HG03571 (cell line): ENCODE data around the gene TLCD3B.
"Not testable (repeated sequence)": the region's sequence is repeated elsewhere in the genome, so short reads cannot be mapped to it uniquely, and the experiment has no call there.

Experiments
- ATAC-seq: cut with Tn5 transposase; IDR thresholded peaks from one replicate; pipeline ENCODE4 v1.9.1; 2021; ENCODE audit not compliant: unreplicated experiment

The TLCD3B gene

DNA sequence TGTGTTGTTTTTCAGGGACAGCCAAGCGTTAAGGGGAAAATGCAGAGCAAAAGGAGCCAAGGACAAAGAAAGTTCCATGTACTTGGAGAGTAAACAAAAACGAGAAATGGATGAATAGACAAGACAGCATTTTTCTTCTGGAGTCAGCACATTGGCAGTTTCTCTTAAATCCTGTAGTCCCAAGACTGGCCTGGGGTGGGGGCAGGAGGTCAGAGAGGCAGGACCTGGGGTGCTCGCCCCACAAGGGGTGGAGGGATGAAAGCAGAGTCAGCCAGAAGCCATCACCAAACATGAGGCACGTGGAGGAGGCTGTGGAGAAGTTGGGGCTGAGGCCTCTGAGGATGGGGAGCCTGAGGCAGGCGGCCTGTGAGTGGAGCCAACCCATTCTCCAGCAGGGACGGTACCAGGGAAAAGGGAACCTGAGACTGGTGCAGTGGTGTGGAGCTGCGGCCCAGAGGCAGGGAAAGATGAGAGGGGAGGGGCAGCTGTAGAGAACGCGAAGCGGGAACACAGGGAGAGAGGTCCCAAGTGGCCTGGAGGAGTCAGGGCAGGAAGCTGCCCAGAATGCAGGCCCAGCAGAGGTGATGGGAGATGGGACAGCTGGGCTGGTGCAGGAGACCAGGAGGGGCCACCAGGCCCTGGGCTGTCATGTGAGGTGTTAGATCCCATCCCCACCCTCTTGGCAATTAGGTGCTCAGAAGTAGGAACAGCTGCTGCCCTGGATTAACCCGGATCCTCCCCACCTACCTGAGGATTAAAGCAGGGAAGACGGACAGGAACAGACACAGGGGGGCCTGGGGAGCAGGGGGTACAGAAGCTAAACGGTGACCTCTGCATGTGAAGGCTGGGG lies 3.3 kb downstream of the TLCD3B start:
- no peak for ATAC-seq

DNA sequence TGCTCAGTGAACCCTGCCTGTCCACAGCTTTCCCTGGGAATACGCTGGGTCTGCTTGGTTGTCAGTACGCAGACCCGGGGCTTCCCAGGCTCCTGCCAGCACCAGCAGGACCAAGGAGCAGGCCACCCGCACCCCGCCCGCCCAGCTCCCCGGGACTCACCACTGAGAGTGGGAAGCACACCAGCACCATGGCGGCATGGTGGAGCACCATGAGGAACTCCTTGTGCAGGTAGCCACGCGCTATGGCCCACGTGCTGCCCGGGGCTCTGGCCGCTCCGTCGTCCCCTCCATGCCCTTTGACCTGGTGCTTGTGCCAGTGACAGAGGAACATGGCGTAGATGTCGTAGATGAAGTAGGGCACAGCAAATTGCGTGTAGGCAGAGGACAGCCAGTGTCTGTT lies 4.6 kb downstream of the TLCD3B start:
- no peak for ATAC-seq

DNA sequence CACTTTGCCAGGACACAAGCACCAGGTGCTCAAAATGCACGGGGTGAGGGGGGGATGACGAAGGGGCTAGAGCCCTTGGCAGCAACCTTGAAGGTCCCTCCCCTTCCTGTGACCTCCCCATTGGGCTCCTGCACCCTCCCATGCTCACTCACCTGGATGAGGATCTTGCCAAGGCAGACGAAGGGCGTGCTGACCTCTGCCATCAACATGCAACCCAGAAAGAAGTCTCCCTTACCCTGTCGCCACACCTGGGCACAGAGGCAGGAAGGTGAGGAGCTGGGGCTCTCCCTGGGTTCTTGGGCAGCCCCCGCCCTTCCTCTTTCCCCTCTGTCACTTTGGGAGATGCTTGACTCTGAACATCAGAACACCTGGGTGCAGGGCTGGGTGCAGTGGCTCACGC lies 5.5 kb downstream of the TLCD3B start:
- ATAC-seq, result no peak

DNA sequence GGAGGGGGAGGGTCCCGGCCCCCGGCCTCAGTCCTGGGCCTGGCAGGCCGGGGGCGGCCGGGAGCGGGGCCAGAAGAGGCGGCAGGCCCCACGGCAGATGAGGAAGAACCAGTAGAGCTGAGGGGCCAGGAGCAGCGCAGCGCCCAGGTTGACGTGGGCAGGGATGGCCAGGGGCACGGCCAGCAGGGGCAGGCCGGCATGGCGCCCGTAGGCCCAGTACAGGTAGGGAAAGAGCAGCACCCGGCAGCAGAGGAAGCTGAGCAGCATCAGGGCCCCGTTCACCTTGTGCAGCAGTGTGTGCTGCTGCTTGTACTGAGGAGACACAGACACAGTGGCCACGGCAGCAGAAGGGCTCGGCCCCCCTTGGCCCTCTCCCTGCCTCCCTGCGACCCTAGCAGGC lies 5.9 kb downstream of the TLCD3B start:
- ATAC-seq, result no peak

DNA sequence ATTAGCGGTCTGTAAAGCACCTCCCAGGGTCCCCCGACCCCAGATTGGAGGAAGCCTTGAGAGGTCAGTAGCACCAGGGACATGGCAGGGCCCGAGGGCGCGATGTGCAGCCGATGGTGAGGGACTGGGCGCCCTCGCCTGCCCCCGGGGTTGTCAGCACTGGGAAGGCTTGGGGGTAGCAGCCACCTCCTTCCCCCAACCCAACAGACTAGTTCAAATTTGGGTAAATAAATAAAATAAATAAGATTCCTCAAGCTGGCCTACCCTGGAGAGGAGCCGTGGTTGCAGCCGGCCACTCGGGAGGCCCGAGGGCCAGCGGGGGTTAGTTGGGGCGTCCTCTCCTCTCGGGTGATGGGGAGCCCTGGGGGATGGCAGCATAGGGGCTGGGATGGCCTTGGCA lies 6.6 kb downstream of the TLCD3B start:
- no peak for ATAC-seq

DNA sequence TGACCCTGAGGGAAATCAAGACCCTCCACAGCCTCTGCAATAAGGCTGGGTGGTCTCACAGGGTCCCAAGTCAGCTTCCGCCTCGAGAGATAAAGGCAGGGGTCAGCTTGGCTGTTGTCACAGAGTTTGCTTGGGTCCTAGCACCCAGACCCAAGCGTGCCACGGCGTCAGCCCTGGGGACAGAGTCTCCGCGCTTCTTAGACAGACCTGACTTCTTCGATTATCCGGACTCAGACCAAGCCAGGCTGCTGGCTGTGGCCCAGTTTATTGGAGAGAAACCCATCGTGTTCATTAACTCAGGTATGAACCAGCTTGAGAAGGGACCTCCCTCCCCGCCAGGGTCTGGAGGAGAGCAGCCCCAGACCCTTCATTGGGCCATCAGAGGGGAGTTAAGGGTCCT lies 7.5 kb downstream of the TLCD3B start:
- no peak for ATAC-seq

DNA sequence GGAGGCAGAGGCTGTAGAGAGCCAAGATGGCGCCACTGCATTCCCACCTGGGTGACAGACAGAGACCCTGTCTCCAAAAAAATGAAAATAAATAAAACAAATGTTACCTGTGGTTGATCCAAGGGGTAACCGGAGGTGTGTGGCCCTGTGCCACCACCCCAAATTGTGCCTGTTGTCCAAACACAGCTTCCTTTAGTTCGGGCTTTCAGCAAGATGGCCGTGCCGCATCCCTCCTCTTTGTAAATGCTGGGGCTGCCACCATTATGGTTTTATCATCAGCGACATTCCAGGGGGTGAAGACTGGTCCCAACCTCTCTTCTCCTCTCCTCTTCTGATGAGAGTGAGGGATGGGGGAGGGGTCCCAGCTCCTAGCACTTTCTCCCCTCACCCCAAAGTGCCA lies 8.2 kb downstream of the TLCD3B start, which contains the start of gene C16orf92:
Gene C16orf92 (plus strand): TSS at position 312 of the 400 bp plus-strand sequence. CDS start 143 bp downstream, outside the sequence.
- no peak for ATAC-seq

DNA sequence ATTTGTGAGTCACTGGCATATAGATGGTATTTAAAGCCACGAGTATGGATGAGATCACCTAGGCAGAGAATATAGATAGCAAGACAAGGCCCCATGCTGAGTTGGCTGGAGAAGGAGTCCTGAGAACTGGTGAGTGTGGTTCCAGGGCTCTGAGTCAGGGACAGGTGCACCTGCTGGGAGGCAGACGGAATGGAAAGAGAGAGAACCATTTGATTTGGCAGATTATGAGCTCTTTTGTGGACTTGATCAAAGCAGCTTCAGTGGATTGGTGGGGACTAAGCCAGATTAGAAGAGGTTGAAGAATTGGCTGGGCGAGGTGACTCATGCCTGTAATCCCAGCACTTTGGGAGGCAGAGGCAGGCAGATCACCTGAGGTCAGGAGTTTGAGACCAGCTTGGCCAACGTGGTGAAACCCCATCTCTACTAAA lies 12.3 kb downstream of the TLCD3B start:
- no peak for ATAC-seq

DNA sequence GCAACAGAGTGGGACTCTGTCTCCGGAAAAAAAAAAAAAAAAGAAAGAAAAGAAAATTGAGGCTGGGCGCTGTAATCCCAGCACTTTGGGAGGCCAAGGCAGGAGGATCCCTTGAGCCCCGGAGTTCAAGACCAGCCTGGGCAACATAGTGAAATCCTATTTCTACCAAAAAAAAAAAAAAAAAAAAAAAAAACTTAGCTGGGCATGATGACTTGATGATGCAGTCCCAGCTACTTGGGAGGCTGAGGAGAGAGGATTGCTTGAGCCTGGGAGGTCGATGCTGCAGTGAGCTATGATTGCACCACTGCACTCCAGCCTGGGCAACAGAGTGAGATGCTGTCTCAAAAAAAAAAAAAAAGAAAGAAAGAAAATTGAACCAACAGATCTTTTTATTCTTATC lies 13.1 kb downstream of the TLCD3B start:
- ATAC-seq, result not testable (repeated sequence)

DNA sequence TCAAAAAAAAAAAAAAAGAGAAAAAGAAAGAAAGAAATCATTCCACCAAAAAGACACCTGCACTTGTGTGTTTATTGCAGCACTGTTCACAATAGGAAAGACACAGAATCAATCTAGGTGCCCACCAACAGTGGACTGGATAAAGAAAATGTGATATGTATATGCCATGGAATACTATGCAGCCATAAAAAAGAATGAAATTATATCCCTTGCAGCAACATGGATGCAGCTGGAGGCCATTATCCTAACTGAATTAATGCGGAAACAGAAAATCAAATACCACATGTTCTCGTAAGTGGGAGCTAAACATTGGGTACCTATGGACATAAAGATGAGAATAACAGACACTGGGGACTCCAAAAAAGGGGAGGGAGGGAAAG lies 13.8 kb downstream of the TLCD3B start:
- ATAC-seq, result no peak

DNA sequence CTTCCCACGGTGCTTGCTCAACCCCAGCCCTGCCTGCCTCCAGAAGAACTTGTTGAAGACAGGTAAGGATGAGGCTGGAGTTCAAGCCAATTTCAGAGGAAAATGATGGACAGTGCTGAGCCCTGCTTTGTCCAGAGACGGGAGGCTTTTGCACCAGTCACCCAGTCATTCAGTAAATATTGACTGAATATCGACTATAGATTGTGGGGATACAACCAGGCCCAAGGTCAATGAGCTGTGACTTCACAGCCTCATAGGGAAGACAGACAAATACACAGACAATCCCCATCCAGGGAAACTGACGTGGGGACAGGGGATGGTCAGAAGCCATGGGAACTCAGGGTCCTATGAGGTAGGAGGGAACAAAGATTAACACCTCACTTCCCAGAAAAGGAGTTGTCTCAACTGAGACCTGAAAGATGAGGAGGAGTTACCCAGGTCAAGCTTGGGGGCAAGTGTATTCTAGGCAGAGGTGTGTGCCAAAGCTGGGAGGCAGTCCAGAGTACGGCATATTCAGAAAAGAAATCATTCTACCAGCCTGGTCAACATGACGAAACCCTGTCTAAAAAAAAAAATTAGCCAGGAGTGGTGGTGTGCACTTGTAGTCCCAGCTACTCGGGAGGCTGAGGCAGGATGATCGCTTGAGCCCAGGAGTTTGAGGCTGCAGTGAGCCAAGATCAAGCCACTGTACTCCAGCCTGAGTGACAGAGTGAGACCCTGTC lies 14.4 kb downstream of the TLCD3B start:
- no peak for ATAC-seq

DNA sequence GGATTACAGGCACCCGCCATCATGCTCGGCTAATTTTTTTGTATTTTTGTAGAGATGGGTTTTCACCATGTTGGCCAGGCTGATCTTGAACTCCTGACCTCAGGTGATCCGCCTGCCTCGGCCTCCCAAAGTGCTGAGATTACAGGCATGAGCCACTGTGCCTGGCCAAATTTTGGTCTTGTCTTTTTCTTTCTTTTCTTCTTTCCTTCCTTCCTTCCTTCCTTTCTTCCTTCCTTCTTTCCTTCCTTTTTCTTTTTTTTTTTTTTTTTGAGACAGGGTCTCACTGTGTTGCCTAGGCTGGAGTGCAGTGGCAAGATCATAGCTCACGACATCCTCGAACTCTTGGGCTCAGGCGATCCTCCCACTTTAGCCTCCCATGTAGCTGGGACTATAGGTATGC lies 15.6 kb downstream of the TLCD3B start:
- ATAC-seq, result not testable (repeated sequence)

DNA sequence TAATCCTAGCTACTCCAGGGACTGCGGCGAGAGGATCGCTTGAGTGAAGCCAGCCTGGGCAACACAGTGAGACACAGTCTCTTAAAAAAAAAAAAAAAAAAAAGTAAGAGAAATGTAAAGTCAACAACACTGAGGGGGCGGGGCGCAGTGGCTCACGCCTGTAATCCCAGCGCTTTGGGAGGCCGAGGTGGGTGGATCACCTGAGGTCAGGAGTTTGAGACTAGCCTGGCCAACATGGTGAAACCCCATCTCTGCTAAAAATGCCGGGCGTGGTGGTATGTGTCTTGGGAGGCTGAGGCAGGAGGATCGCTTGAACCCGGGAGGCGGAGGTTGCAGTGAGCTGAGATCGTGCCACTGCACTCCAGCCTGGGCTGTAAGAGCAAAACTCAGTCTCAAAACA lies 18.5 kb downstream of the TLCD3B start:
- not testable (repeated sequence) for ATAC-seq

DNA sequence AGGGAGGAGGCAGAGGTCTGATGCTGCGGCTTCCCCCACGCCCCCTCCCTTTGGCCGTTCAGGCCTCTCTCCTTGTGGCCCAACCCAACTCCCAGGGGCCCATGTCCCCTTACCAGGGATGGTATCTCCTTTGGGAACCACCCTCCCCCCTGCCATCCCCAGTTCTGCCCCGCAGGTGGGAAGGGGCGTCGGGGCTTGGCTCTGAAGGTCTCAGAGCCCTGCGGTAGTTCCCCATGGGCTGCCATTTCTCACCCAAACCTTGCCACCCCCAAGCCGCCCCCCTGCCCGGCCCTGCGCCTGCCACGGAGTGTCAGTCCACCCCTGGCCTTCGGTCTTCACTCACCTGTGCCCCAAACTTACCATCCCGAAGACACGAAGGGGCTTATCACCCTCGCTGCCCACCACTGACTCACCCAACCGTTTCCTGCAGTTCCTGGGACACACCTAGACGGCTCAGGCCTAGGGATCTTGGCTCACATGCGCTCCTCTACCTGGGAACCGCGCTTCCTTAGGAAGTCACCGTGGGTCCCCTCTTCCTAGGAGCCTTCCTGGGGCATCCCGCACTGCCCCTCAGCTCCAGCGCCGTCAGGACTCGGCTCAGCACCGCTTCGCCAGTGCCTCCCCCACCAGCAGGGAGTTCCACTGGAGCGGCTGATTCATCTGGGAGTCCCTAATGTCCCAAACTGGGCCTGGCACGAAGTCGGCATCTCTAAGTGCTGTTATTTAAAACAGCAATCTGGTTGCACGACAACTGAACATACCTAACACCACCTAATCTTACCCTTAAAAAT lies 19.2 kb downstream of the TLCD3B start:
- ATAC-seq, result no peak

DNA sequence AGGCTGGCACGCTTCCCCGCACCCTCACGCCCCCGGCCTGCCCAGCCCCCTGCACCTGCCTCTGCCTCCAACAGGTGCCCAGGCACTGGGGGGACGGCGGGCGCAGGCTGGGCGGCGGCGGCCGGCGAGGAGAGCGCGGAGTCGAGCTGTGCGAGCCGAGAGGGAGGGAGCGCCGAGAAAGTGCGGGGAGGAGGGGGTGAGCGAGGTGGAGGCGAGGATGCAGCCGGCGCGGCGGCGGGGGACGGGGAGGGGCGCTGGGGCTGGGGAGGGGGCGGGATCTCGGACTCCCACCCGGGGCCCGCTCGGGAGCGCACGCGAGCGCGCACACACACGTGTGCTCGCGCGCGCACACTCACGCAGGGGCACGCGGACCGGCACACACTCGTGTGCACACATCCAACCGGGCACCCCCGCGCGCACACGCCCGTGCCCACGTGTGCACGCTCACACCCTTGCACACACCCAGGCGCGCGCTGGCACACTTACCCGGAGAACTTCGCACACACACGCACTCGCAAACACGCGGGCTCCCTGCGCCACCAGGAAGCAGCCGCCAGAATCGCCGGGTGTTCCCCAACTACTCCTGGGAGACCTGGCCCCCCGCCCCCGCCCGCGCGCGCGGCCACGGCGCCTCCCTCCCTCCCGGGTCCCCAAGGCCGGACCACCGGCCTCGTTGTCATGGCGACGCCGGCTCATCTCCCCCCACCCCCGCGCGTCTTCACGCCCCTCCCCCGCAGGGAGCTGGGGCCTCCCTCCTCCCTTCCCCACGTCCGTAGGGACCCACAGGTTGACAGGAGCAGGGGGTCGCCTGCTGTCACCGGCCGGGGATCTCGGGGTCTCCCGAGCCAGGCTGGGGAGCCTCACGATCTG lies 20.0 kb downstream of the TLCD3B start, which contains the start of gene DOC2A:
Gene DOC2A (minus strand): TSS at position 184 of the 870 bp plus-strand sequence. CDS start 805 bp downstream, outside the sequence.
- ATAC-seq, result no peak

DNA sequence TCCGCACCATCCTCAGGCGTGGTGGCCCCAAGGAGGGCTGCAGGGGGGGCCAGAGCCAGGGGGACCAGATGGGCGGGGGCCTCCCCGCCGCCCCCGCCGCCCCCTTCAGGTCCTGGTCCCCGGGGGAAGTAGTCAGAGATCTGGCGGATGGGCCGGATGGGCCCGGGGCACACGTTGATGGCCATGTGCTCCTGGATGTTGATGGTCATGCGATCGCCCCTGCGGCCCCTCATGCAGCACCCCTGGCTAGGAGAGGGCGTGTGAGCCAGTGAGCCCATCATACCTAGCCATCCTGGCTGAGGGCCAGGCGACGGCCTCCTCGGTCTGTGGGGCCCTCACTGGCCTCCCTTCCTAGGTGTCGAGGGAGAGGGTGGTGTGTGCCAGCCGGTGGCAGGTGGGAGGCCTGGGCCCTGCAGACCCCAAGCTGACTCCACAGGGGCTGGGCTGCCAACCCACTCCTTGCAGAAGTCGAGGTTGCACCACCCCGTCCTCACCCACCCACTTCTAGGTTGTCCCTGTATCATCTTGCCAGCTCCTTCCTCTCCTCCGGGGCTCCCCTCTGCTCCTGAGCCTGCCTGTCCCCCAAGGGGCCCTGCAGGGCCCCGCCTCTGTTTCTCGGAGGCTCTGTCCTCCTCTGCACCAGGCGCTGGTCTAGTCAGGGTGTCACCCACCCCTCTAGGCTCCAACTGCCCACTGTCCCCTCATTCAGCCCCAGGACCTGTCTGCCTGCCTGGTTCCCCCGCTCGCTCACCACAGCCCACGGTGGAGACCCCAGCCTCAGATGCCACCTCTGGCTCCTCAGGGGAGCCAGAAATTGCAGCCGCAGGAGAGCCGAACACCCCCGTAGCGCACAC lies 20.9 kb downstream of the TLCD3B start:
- ATAC-seq, result no peak

DNA sequence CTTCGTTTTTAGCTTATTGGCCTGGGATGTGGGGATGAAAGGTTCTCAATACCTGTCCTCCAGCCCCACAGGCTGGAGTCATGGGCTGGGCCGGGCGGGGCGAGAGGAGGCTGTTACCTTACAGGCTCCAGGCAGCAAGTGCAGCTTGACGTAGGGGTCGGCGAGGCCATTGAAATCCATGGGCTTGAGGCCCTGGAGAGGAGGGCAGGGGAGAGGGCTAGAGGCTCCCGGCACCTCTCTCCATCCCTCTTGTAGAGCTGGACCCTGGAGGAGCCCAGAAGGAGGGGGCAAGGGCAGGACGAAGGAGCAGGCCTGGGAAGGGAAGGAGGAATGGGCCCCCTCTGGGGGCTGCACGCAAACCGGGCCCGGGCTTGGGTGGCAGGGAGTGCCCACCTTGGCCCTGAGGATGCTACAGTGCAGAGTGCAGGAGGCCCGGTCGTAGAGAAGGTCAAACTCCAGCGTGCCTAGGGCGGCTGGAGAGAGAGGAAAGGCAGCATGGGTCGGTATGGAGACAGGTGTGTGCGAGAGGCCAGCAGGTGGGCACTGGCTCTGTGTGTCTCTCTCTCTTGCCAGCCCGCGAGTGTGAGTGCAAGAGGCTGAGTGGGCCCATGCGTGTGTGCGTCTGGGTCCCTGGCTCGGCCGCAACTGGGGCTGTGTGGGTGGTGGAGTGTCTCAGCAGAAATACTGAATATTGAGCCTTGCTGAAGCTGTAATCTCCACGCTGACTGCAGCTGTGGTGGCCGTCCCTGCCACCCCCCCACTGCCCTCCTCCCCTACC lies 21.8 kb downstream of the TLCD3B start:
- no peak for ATAC-seq

DNA sequence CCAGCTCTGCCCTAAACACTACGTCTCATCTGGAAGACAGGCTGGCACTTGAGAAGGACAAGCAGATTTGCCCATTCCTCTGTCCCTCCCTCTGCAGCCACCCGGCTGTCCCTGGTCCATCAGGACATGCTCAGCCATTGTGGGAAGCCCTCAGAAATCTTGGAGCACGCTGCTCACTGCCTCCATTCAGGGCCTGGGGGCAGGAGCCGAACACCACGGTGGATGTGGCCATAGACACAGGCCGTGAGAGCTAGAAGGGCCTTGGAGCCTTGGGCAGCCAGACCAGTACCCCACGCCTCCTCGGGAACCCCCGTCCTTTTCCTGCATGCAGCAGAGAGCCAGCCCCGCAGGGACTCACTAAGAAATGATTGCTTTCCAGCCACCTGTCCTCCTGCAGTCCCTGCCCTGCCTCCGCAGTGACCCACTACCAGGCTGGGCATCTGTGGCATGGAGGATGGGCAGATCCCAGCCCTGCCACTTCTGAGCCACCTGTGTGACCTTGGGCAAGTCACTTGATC lies 23.6 kb downstream of the TLCD3B start:
- no peak for ATAC-seq
